A673 (cell line): Measurements from ENCODE around the gene DCP2.

Source experiments
- CTCF ChIP-seq: fragments of 300-800, 200-600 bp; sonication (generic); conservative IDR thresholded peaks from 2 replicates; pipeline ENCODE4 v1.5.1; 2017; ENCODE audit warnings: low read depth, mild to moderate bottlenecking, antibody characterized with exemption, low read length, moderate library complexity, mixed read lengths
- EZH2 ChIP-seq: fragments of 200-600 bp; sonication (generic); IDR thresholded peaks from 2 replicates; pipeline ENCODE4 v1.6.1; 2017; ENCODE audit warnings: borderline replicate concordance, low read depth, mild to moderate bottlenecking, mixed read lengths, antibody characterized with exemption, low read length; ENCODE audit not compliant: poor library complexity, severe bottlenecking

- TF ChIP-seq CTCF (no peak), EZH2 (no peak)
These were observed 1.7 kb upstream of the DCP2 start for GRCh38 chr5:112974901-112975300.
